Body of pancreas (tissue), 4 donors: ENCODE data around the gene PCDH9.

Experiments
- POLR2A ChIP-seq, 3 donors: fragments of 450-650 bp; IDR thresholded peaks; one replicate each; pipeline ENCODE4 v1.6.1; 2016; ENCODE audit warnings: antibody characterized with exemption in 3 of 3, mild to moderate bottlenecking in 2 of 3
- TF ChIP-seq, protein P1 (sequence below), 7 experiments: fragments of 450-650 bp in 4 of 7; fragments of 200-600 bp in 3 of 7; sonication (generic) in 3 of 7; IDR thresholded peaks; one replicate each; pipeline ENCODE4 v1.5.1; 2016 to 2019; ENCODE audit warnings: antibody characterized with exemption in 7 of 7

GRCh38 chr13:66537417-66537816 is 692.7 kb downstream of the PCDH9 start:
- TF ChIP-seq, protein P1, sequence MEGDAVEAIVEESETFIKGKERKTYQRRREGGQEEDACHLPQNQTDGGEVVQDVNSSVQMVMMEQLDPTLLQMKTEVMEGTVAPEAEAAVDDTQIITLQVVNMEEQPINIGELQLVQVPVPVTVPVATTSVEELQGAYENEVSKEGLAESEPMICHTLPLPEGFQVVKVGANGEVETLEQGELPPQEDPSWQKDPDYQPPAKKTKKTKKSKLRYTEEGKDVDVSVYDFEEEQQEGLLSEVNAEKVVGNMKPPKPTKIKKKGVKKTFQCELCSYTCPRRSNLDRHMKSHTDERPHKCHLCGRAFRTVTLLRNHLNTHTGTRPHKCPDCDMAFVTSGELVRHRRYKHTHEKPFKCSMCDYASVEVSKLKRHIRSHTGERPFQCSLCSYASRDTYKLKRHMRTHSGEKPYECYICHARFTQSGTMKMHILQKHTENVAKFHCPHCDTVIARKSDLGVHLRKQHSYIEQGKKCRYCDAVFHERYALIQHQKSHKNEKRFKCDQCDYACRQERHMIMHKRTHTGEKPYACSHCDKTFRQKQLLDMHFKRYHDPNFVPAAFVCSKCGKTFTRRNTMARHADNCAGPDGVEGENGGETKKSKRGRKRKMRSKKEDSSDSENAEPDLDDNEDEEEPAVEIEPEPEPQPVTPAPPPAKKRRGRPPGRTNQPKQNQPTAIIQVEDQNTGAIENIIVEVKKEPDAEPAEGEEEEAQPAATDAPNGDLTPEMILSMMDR (IDR thresholded peaks at IDR 0.05), result no peak
- no peak for TF ChIP-seq POLR2A (IDR thresholded peaks at IDR 0.05)
